NT2/D1 (cell line): ENCODE results near the gene VWC2.

Experiments used
- DNase-seq: peaks from one replicate; pipeline ENCODE4 v3.0.0-alpha.2; 2011; ENCODE audit warnings: low read depth, low spot score
- H3K27me3 ChIP-seq: 2 replicates; pipeline ENCODE4 v1.6.0; 2011; ENCODE audit warnings: mild to moderate bottlenecking; ENCODE audit not compliant: insufficient read length, insufficient read depth
- H3K36me3 ChIP-seq: 2 replicates; pipeline ENCODE4 v1.6.1; 2011; ENCODE audit warnings: mild to moderate bottlenecking, low read length, mixed read lengths; ENCODE audit not compliant: insufficient read depth, insufficient read length
- H3K4me1 ChIP-seq: 2 replicates; pipeline ENCODE4 v1.5.1; 2011; ENCODE audit not compliant: insufficient read depth, insufficient read length
- H3K4me3 ChIP-seq: 2 replicates; pipeline ENCODE4 v1.5.1; 2011; ENCODE audit warnings: low read depth; ENCODE audit not compliant: insufficient read length
- H3K9ac ChIP-seq: 2 replicates; pipeline ENCODE4 v1.6.0; 2011; ENCODE audit warnings: low read depth; ENCODE audit not compliant: insufficient read length
- H3K9me3 ChIP-seq: 2 replicates; pipeline ENCODE4 v1.5.1; 2011; ENCODE audit warnings: mild to moderate bottlenecking, low read length; ENCODE audit not compliant: insufficient read depth
- SUZ12 ChIP-seq: IDR thresholded peaks from 2 replicates; pipeline ENCODE4 v1.6.1; 2011; ENCODE audit not compliant: insufficient read length, insufficient read depth; ENCODE audit errors: extremely low read depth
- YY1 ChIP-seq: IDR thresholded peaks from 2 replicates; pipeline ENCODE4 v1.6.1; 2011; ENCODE audit not compliant: insufficient read length, insufficient read depth
- ZNF274 ChIP-seq: IDR thresholded peaks from 2 replicates; pipeline ENCODE4 v1.6.1; 2011; ENCODE audit warnings: mild to moderate bottlenecking, low read depth, low read length

Gene VWC2

DNA sequence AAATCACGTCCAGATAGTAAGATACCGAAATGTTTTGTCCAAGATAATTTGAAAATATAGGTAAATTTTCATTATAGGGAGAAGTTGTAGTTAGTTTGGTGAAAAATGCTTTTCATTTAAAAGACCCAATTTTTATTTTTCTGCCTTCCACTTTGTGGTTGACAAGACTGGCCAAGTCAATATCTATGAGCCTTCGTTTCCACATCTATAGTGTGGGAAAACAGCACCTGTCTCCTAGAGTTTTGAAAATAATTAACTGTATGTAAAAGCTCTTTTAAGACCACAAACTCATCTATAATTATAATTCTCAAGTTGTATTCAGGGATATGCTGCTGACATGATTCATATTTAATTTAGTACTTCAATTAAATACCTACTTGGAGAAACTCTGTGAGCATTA is 102.8 kb downstream of the VWC2 start:
- Histone ChIP-seq H3K9me3 (no peaks in the 10 kb centered on the region), H3K4me1 (no peaks in the 10 kb centered on the region), H3K9ac (no peak overlapping the region), H3K36me3 (no peaks in the 10 kb centered on the region), H3K4me3 (no peak overlapping the region), H3K27me3 (no peaks in the 10 kb centered on the region)
- no peak for TF ChIP-seq ZNF274
- no peak for TF ChIP-seq SUZ12
- TF ChIP-seq YY1 = no peak
- DNase-seq = no peak

DNA sequence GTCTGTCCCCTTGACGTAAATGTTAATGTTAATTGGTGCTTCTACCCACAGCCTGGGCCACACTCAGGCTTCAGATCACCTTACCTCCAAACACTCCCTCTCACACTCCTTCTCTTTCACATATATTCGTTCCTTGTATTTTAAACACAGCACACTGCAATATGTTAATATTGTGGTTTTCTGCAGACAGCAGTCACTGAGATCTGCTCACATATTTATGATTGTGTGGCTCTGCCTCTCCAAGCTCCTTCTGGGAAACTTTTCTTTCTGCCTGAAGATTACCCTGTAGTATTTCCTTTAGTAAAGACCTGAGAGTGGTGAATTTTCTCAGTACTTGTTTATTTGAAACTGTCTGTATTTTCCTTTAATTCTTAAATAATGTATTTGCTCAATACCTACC is 104.7 kb downstream of the VWC2 start:
- no peak for TF ChIP-seq ZNF274
- TF ChIP-seq YY1 = no peak
- no peak for TF ChIP-seq SUZ12

DNA sequence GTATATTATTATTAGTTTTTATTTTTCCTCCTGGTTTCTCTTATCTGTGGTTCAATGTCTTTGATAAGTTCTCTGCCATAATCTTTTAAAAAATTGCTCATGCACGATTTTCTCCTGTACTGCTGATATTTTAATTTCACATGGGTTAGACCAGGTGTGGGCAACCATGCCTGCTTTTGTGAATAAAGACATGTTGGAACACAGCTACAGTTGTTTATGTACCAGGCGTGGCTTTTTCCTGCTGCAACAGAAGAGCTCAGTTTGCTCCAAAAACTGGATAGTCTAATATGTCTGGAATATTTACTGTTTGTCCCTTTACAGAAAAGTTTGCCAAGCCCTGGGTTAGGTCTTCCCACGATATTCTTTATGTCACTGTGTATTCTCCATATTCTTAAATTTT is 105.2 kb downstream of the VWC2 start:
- TF ChIP-seq YY1 = no peak
- TF ChIP-seq SUZ12 = no peak
- TF ChIP-seq ZNF274 = no peak
- no peak for DNase-seq
- H3K4me1 ChIP-seq = no peaks in the 10 kb centered on the region
- H3K9me3 ChIP-seq = peaks cover 2% of the 10 kb centered on the region; the same call in 1 of the 2 replicates
- no peaks in the 10 kb centered on the region for H3K27me3 ChIP-seq
- no peak overlapping the region for H3K4me3 ChIP-seq
- no peak overlapping the region for H3K9ac ChIP-seq
- H3K36me3 ChIP-seq = no peaks in the 10 kb centered on the region

More for the DNA sequence above, 104.7 kb downstream of the VWC2 start:
- no peak for DNase-seq
- H3K9ac ChIP-seq = no peak overlapping the region
- no peak overlapping the region for H3K4me3 ChIP-seq
- no peaks in the 10 kb centered on the region for H3K9me3 ChIP-seq
- H3K27me3 ChIP-seq = no peaks in the 10 kb centered on the region
- no peaks in the 10 kb centered on the region for H3K4me1 ChIP-seq
- H3K36me3 ChIP-seq = no peaks in the 10 kb centered on the region

DNA sequence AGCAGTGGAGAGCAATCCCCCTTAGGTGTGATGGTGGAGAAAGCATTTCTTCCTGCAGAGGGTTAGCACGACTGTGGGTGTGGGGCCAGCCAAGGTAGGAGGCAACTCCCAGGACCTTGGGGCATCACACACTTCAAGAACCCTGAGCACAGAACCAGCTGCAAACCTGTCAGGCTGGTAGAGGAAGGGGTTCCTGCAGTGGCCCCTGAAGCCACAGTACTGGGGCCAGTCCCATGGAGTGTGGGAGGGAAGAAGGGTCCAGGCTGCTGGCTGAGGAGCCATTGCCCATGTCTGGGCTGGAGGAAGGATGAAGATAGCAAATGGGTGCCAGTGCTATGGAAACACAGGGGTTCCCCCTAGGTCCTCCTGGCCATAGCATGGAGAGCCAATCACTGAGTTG is 110.5 kb downstream of the VWC2 start:
- H3K27me3 ChIP-seq = no peaks in the 10 kb centered on the region
- peaks cover 12% of the 10 kb centered on the region; the same call in 1 of the 2 replicates for H3K9me3 ChIP-seq
- DNase-seq = no peak

DNA sequence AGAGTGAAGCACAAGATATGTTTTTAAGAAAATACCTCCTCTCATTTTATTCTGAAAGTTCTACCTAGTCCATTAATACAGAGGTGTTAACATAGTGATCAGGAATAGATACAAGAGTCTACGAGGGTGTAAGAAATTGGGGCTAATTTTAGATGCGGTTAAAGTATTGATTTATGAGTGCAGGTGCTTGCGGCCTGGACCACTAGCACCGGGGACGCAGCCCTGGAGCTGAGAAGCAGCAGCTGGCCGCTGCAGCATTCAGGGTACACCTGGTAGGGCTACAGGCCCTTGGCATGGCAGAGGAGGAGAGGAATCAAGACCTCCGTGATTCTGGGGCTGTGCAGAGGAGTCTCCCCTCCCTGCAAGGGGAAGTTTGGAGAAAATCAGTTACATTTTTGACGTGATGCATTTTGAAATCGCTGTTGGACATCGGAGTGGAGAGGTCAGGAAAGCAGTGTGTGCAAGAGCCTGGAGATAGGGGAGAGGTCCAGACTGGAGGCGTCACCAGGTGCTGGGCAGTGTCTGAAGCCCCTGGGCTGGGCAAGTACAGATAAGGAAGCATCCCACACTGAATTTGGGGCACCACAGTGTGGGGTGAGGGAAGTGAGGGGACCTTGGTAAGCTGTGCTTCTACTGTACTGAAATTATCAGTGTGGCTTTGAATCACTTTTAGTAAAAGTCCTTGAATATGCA is 112.3 kb downstream of the VWC2 start:
- Histone ChIP-seq H3K27me3 (no peaks in the 10 kb centered on the region), H3K4me1 (no peaks in the 10 kb centered on the region), H3K9me3 (peaks cover 12% of the 10 kb centered on the region; the same call in 1 of the 2 replicates), H3K4me3 (no peak overlapping the region), H3K36me3 (no peaks in the 10 kb centered on the region), H3K9ac (no peak overlapping the region)
- TF ChIP-seq ZNF274 = no peak
- TF ChIP-seq YY1 = no peak
- no peak for TF ChIP-seq SUZ12
- no peak for DNase-seq

More for the DNA sequence above, 110.5 kb downstream of the VWC2 start:
- Histone ChIP-seq H3K9ac (no peak overlapping the region), H3K36me3 (no peaks in the 10 kb centered on the region), H3K4me3 (no peak overlapping the region), H3K4me1 (no peaks in the 10 kb centered on the region)
- TF ChIP-seq YY1 (no peak), ZNF274 (no peak), SUZ12 (no peak)

DNA sequence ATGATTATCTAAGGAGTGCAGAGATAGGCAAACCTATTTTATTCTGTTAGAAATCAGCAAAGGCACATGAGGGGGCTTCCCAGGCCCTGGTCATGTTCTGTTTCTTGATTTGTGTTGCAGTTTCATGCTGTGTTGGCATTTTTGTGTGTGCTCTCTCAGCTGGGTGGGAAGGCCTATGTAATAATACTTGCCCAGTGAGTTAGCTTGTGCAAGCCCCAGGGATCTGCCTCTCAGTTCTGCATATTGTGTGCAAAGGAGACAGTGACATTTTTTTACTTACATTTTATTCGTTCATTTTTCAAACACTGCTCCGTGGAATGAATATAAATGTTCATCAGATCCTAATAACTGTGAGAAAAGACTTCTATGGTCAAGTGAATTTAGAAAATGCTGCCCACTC is 119.0 kb downstream of the VWC2 start:
- Histone ChIP-seq H3K9ac (no peak overlapping the region), H3K27me3 (no peaks in the 10 kb centered on the region), H3K36me3 (no peaks in the 10 kb centered on the region), H3K4me1 (no peaks in the 10 kb centered on the region), H3K9me3 (no peaks in the 10 kb centered on the region), H3K4me3 (no peak overlapping the region)
- TF ChIP-seq SUZ12 = no peak
- TF ChIP-seq ZNF274 = no peak
- no peak for TF ChIP-seq YY1
- DNase-seq = no peak

DNA sequence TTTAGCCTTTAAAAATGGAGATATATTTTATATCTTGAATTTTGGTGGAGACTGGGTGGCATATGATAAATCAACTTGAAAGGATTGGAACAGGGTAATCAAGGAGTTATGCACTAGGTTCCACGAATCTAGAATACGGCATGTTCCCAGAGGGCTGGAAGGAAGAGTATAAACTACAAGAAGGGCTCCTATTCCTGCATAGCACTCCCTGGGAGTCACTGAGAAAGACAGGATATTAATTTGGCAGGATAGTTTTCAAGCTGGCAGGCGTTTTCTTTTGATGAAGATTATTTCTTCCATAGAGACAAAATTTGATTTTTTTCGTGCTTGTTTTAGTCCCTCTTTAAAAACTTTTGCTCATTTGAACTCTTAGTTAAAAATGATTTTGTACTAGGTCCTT is 119.7 kb downstream of the VWC2 start:
- TF ChIP-seq SUZ12 = no peak
- no peak for TF ChIP-seq YY1
- no peak for TF ChIP-seq ZNF274
- Histone ChIP-seq H3K4me3 (no peak overlapping the region), H3K36me3 (no peaks in the 10 kb centered on the region), H3K4me1 (no peaks in the 10 kb centered on the region), H3K27me3 (no peaks in the 10 kb centered on the region), H3K9ac (no peak overlapping the region), H3K9me3 (no peaks in the 10 kb centered on the region)
- no peak for DNase-seq
